ENCODE data around the gene DPH2.

GRCh38 chr1:43997295-43997999 is 27.6 kb downstream of the DPH2 start:
- TF ChIP-seq CTCF (conservative IDR thresholded peaks at IDR 0.05; ENCODE audit: low read length): no peak
- TF ChIP-seq EZH2phosphoT487 (IDR thresholded peaks at IDR 0.05; ENCODE audit: borderline replicate concordance, low read depth, low read length): no peak

All from OCI-LY7 (cell line).